RWPE1 (cell line): ENCODE data around the gene PCOLCE2.
A peak's percentile ranks its signal among the peaks of the same experiment; 100 is the strongest.
"Not testable (repeated sequence)": the region's sequence is repeated elsewhere in the genome, so short reads cannot be mapped to it uniquely, and the experiment has no call there.

Experiments
- CTCF ChIA-PET: fragments of 350-600 bp; sonication (Branson Sonifier 250); formaldehyde crosslinking; extraction: SDS; loops from one replicate; lab custom pipeline; 2021; lab: Yijun Ruan, JAX
- POLR2A ChIA-PET: fragments of 400-600 bp; formaldehyde crosslinking; extraction: SDS; loops from one replicate; lab custom pipeline; 2020; ENCODE audit warnings: antibody characterized with exemption; ENCODE audit not compliant: low non-redundant PET; lab: Yijun Ruan, JAX
- DNase-seq: peaks from one replicate; pipeline ENCODE4 v3.0.0; 2012; ENCODE audit warnings: low spot score
- H3K27ac ChIP-seq: fragments of 450-650 bp; 2 replicates; pipeline ENCODE4 v1.5.1; 2017
- TF ChIP-seq, protein P1 (sequence below): fragments of 450-650 bp; conservative IDR thresholded peaks from 2 replicates; pipeline ENCODE4 v1.5.1; 2017; ENCODE audit warnings: low read depth, mild to moderate bottlenecking

Gene PCOLCE2

DNA sequence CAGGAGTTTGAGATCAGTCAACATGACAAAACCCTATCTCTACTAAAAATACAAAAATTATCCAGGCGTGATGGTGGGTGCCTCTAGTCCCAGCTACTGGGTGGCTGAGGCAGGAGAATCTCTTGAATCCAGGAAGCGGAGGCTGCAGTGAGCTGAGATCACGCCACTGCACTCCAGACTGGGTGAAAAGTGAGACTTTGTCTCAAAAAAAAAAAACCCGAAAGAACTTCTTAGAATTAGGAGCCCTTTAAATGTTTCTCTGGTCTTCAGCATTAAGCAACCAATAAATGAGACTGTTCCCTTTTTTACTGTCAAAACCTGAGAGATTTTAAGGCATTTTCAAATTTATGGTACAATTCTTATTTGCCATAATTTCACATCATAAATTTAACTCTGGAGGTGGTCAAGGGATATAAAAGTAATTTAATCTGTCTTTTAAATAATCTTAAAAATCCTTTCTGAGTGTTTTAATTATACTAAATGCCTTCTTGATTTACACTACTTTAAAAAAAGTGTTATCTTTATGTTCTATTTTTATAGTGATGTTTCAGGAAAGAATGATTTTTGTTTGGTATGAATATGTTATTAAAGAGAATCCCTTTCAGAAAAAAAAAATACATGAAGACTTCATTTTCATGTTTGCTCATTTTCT lies 10.1 kb downstream of the PCOLCE2 start:
- TF ChIP-seq, protein P1, sequence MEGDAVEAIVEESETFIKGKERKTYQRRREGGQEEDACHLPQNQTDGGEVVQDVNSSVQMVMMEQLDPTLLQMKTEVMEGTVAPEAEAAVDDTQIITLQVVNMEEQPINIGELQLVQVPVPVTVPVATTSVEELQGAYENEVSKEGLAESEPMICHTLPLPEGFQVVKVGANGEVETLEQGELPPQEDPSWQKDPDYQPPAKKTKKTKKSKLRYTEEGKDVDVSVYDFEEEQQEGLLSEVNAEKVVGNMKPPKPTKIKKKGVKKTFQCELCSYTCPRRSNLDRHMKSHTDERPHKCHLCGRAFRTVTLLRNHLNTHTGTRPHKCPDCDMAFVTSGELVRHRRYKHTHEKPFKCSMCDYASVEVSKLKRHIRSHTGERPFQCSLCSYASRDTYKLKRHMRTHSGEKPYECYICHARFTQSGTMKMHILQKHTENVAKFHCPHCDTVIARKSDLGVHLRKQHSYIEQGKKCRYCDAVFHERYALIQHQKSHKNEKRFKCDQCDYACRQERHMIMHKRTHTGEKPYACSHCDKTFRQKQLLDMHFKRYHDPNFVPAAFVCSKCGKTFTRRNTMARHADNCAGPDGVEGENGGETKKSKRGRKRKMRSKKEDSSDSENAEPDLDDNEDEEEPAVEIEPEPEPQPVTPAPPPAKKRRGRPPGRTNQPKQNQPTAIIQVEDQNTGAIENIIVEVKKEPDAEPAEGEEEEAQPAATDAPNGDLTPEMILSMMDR, result no peak
- ChIA-PET CTCF (no interaction called here), POLR2A (no interaction called here)
- H3K27ac ChIP-seq, result no peak overlapping the region
- no peak for DNase-seq

DNA sequence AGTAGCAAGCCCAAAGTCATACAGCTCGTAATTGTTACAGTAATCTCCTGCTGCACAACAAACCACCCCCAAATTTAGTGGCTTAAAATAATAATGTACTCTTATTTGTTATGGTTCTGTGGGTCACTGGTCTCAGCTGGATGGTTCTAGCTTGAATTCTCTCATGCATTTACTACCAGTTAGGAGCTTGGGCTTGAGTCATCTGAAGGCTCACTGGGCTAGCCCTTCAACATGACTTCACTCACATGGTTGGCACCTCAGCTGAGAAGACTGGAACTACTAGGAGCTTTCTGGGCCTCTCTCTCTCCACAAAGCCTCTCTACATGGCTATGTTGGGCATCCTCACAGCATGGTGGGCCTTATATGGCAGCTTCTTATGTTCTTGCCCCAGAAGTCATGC lies 12.5 kb downstream of the PCOLCE2 start:
- ChIA-PET CTCF (no interaction called here), POLR2A (no interaction called here)
- no peak for DNase-seq
- TF ChIP-seq, protein P1, result no peak
- no peak overlapping the region for H3K27ac ChIP-seq

DNA sequence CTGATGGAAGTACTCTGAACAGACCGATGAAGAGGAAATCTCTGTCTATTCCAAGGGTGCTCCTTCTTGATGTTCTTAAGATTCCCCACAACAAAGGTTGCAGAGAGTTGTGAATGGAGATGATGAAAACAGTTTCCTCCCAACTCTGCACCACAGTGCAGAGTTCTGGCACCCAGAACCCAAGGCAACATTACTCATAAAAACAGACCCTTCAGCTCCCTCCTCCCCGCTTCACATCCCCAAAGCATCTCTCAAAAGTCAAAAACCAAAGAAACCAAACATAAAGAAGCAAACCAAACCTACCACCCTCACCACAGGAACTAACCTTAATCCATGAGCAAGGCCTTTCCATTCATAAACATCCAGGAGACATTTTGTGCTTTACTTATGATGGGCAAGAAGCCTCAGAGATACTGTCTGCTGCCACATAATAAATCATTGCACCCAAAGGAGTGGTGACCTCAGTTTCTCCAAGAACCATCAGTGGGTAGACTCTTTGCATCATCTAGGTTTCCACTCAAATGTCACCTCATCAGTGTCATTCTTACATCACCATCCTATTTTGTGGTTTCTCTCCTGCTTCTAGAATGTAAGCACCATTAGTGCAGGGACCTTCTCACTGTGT lies 13.2 kb downstream of the PCOLCE2 start:
- ChIA-PET CTCF (no interaction called here), POLR2A (no interaction called here)
- DNase-seq, result no peak
- TF ChIP-seq, protein P1, result no peak
- no peak overlapping the region for H3K27ac ChIP-seq

DNA sequence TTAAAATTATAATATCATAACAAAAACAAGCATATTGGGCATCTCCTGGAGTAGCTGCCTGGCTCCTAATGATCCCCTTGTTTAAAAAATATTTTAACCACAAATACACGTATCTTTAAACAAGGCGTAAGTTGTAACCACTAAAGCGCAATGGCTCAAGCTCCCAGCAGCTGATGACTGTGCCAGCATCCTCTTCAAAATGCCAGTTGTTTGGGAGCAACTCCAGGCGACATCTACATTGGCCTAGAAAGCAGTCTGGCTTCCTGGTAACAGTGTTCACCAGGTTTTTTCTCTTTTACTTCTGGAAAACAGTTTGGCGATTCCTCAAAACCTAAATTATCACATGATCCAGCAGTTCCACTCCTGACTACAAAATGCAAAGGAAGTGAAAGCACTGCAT lies 13.8 kb downstream of the PCOLCE2 start:
- ChIA-PET CTCF (no interaction called here), POLR2A (no interaction called here)
- no peak for DNase-seq
- no peak overlapping the region for H3K27ac ChIP-seq
- TF ChIP-seq, protein P1, result no peak

DNA sequence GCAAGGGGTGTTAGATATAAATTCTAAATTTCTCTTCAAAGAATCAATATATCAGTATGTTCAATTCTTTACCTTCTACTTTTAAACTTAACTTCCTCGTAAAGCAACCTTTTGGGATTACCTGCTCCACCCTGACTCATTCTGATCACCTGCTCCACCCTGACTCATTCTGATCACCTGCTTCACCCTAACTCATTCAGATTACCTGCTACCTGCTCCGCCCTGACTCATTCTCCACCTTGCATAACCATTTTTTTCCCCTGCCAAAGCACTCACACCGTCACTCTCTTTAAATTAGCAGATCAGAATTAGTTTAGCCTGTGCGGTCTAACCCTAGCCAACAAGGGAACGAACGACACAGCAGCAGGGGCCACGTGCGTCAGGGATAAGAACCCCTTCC lies 20.5 kb downstream of the PCOLCE2 start:
- CTCF ChIA-PET, H3K27ac ChIP-seq, POLR2A ChIA-PET: not testable (repeated sequence)
- peak; percentile 24 for DNase-seq

DNA sequence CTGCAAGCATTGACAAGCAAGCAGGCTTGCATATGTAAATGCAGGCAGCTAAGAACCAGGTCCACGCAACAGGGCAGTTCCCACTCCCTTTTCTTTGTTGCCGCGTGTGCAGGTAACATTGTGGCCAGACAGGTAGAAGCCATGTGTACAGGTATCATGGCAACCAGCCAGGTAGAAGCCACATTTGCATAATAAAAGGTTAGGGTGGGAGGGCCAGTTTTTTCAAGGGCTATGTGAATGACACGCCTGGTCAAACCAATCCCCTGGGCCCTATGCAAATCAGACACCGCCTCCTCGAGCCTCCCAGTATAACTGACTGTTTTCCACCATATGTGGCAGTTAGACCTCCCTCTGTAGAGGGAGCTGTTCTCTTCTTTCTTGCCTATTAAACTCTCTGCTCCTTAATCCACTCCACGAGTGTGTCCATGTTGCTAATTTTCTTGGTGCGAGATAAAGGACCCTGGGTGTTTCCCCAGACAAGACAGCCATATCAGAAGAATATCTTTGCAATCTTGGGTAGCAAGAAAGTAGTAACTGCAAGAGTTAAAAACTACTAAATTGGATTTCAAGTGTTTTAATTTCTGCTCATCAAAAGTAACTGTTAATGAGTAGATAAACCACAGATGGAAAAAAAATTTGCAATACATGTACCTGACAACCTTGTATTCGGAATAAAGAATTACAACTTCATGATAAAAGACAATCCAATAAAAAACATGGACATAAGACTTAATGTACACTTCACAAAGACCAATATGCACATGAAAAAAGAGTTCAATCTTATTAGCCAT lies 21.8 kb downstream of the PCOLCE2 start:
- ChIA-PET POLR2A (no interaction called here), CTCF (interaction anchor here (0.6 kb wide), 1 partner anchor 275 kb away, joined by 8 read pairs; no protein-coding TSS in a partner anchor)
- TF ChIP-seq, protein P1, result no peak
- H3K27ac ChIP-seq, result no peak overlapping the region
- no peak for DNase-seq
